K562 (cell line): ENCODE measurements around the gene PCNX3. TPM values are rescaled to one million over a fixed set of nuclear protein-coding genes. Genes with fewer than 3 reads are reported as not detected.

Source experiments
- ARHGAP35 ChIP-seq: fragments of 450-650 bp; IDR thresholded peaks from 2 replicates; pipeline ENCODE4 v1.6.1; 2018; ENCODE audit not compliant: partially characterized antibody
- FOS ChIP-seq: IDR thresholded peaks from 3 replicates; pipeline ENCODE4 v1.6.1; 2011; ENCODE audit not compliant: insufficient read length; ENCODE audit errors: extremely low read depth
- HMG20B ChIP-seq: fragments of 250-450 bp; sonication (Bioruptor Pico); IDR thresholded peaks from 2 replicates; pipeline ENCODE4 v1.5.0; 2021; ENCODE audit warnings: mild to moderate bottlenecking
- ID3 ChIP-seq, 2 experiments: fragments of 250-450 bp in 1 of 2; fragments of 450-650 bp in 1 of 2; sonication (Bioruptor Pico) in 1 of 2; IDR thresholded peaks; 2 replicates each; pipeline versions ENCODE4 v1.6.1 to v1.8.0; 2016 to 2021; ENCODE audit warnings: mild to moderate bottlenecking in 2 of 2, moderate library complexity in 2 of 2, missing compliant biosample characterization in 1 of 2, missing genetic modification characterization in 1 of 2
- NCOA2 ChIP-seq, 2 experiments: fragments of 450-650 bp; IDR thresholded peaks; 2 replicates each; pipeline ENCODE4 v1.6.1; 2018; ENCODE audit warnings: mild to moderate bottlenecking in 2 of 2, moderate library complexity in 1 of 2; ENCODE audit not compliant: partially characterized antibody in 2 of 2
- NEUROD1 ChIP-seq: fragments of 150-350 bp; IDR thresholded peaks from 2 replicates; pipeline ENCODE4 v1.6.1; 2014; ENCODE audit warnings: borderline replicate concordance, low read length, low read depth; ENCODE audit not compliant: partially characterized antibody
- RFX1 ChIP-seq: fragments of 450-650 bp; IDR thresholded peaks from 2 replicates; pipeline ENCODE4 v1.6.1; 2016; ENCODE audit warnings: mild to moderate bottlenecking, moderate library complexity
- SMARCB1 ChIP-seq: IDR thresholded peaks from 2 replicates; pipeline ENCODE4 v1.6.1; 2011; ENCODE audit warnings: improper control_type of control experiment, low read depth; ENCODE audit not compliant: insufficient read length
- ZFP36 ChIP-seq: fragments of 150-350 bp; IDR thresholded peaks from 2 replicates; pipeline ENCODE4 v1.6.1; 2018; ENCODE audit warnings: low read length, low read depth; ENCODE audit not compliant: partially characterized antibody
- ZNF23 ChIP-seq: fragments of 250-450 bp; sonication (Bioruptor Pico); IDR thresholded peaks from 2 replicates; pipeline ENCODE4 v1.4.0; 2020; ENCODE audit warnings: mild to moderate bottlenecking
- ZNF561 ChIP-seq: fragments of 450-650 bp; formaldehyde crosslinking; conservative IDR thresholded peaks from 2 replicates; pipeline ENCODE4 v1.4.0; 2020; ENCODE audit warnings: mild to moderate bottlenecking, moderate library complexity
- ZNF699 ChIP-seq: fragments of 250-450 bp; sonication (Bioruptor Pico); IDR thresholded peaks from 2 replicates; pipeline ENCODE4 v1.8.0; 2021; ENCODE audit warnings: mild to moderate bottlenecking, moderate library complexity; ENCODE audit not compliant: insufficient replicate concordance
- polyA plus RNA-seq, 8 experiments: library from polyadenylated mRNA; depleted of rRNA in 4 of 8; stranded (reverse) in 5 of 8; unstranded in 3 of 8; fragments of >200 nt; fragmentation: Nextera tagmentation in 2 of 8; fragmentation: Illumina TruSeq in 1 of 8; extraction: Ambion mirVana in 2 of 8; extraction: Trizol in 1 of 8; gene quantifications; 2 replicates each; pipeline versions ENCODE4 v1.2.1 to v1.2.3, GENCODE V29; 2011 to 2014; ENCODE audit warnings: inconsistent platforms in 1 of 8, missing spikeins in 1 of 8
- total RNA-seq, 7 experiments: library from RNA; depleted of rRNA in 6 of 7; stranded (reverse); fragments of >200 nt in 6 of 7; fragmentation: Illumina TruSeq in 2 of 7; extraction: Trizol in 2 of 7; gene quantifications; 2 replicates each; pipeline versions ENCODE4 v1.2.1 to v1.2.3, GENCODE V29; 2011 to 2021; ENCODE audit warnings: low replicate concordance in 1 of 7
- TF ChIP-seq, protein P1 (sequence below): fragments of 450-650 bp; formaldehyde crosslinking; IDR thresholded peaks from 2 replicates; pipeline ENCODE4 v1.4.0; 2020; ENCODE audit warnings: mild to moderate bottlenecking, moderate library complexity
- TF ChIP-seq, protein P2 (sequence below): sonication (generic); formaldehyde crosslinking; IDR thresholded peaks from 2 replicates; pipeline ENCODE4 v1.8.0; 2022; ENCODE audit warnings: mild to moderate bottlenecking, missing genetic modification reagents
- TF ChIP-seq, protein P3 (sequence below): fragments of 250-450 bp; sonication (Bioruptor Pico); IDR thresholded peaks from 2 replicates; pipeline ENCODE4 v1.8.0; 2021; ENCODE audit warnings: moderate library complexity, mild to moderate bottlenecking, inconsistent platforms
- TF ChIP-seq, protein P4 (sequence below): sonication (generic); formaldehyde crosslinking; IDR thresholded peaks from 2 replicates; pipeline ENCODE4 v1.8.0; 2022; ENCODE audit warnings: mild to moderate bottlenecking, missing genetic modification reagents
- TF ChIP-seq, protein P5 (sequence below): fragments of 450-650 bp; IDR thresholded peaks from 2 replicates; pipeline ENCODE4 v1.6.1; 2018; ENCODE audit warnings: mild to moderate bottlenecking, low read depth; ENCODE audit not compliant: partially characterized antibody

The PCNX3 gene
- total and polyA plus RNA-seq, 9 of the 15 experiments (the other 6 are each of a cell fraction or from before 2014, with no cell fraction given) = 0.11 to 47.8 (median 12.8) TPM

DNA sequence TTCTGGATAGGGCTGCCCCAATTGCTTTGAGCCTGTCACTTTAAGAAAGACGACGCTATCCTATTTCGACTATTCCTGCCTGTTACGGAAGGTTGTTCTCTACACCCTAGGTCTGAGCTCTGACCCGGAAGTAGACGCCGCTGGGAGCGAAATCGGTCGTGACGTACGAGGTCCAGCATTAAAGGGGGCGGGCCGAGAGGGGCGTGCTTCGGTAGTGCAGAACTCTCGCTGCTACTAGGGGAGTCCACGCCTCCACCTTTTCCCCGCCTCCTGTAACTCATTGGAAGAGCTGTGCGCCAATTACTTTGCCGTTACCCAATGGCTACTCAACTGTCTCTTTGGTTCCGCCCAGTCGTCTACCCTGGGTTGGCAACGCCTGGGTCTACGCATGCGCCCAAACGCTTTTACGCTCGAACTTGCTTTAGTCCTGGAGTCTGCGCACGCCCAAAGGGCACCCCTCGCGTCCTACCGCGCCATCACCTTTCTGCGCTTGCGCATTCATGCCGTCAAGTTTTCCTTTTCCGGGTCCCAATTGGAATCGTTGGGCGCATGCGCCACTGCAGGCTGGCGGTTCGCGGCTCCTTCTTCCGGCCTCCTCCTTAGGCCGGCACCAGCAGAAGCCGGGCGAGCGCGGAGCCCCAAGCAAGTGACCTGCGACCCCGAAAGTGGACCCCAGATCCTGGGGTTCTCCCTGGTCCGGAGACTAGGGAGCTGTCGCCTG lies at the start of gene PCNX3 (continued):
- peak; percentile 98 for TF ChIP-seq FOS
- TF ChIP-seq ARHGAP35 = no peak
- TF ChIP-seq, protein P1, sequence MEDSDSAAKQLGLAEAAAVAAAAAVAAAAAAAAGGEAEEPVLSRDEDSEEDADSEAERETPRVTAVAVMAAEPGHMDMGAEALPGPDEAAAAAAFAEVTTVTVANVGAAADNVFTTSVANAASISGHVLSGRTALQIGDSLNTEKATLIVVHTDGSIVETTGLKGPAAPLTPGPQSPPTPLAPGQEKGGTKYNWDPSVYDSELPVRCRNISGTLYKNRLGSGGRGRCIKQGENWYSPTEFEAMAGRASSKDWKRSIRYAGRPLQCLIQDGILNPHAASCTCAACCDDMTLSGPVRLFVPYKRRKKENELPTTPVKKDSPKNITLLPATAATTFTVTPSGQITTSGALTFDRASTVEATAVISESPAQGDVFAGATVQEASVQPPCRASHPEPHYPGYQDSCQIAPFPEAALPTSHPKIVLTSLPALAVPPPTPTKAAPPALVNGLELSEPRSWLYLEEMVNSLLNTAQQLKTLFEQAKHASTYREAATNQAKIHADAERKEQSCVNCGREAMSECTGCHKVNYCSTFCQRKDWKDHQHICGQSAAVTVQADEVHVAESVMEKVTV (CRISPR knock-in tag) = no peak
- TF ChIP-seq ZNF23 (CRISPR knock-in tag) = no peak
- no peak for TF ChIP-seq ZNF699 (CRISPR knock-in tag)
- TF ChIP-seq HMG20B (CRISPR knock-in tag) = no peak
- TF ChIP-seq, protein P2, sequence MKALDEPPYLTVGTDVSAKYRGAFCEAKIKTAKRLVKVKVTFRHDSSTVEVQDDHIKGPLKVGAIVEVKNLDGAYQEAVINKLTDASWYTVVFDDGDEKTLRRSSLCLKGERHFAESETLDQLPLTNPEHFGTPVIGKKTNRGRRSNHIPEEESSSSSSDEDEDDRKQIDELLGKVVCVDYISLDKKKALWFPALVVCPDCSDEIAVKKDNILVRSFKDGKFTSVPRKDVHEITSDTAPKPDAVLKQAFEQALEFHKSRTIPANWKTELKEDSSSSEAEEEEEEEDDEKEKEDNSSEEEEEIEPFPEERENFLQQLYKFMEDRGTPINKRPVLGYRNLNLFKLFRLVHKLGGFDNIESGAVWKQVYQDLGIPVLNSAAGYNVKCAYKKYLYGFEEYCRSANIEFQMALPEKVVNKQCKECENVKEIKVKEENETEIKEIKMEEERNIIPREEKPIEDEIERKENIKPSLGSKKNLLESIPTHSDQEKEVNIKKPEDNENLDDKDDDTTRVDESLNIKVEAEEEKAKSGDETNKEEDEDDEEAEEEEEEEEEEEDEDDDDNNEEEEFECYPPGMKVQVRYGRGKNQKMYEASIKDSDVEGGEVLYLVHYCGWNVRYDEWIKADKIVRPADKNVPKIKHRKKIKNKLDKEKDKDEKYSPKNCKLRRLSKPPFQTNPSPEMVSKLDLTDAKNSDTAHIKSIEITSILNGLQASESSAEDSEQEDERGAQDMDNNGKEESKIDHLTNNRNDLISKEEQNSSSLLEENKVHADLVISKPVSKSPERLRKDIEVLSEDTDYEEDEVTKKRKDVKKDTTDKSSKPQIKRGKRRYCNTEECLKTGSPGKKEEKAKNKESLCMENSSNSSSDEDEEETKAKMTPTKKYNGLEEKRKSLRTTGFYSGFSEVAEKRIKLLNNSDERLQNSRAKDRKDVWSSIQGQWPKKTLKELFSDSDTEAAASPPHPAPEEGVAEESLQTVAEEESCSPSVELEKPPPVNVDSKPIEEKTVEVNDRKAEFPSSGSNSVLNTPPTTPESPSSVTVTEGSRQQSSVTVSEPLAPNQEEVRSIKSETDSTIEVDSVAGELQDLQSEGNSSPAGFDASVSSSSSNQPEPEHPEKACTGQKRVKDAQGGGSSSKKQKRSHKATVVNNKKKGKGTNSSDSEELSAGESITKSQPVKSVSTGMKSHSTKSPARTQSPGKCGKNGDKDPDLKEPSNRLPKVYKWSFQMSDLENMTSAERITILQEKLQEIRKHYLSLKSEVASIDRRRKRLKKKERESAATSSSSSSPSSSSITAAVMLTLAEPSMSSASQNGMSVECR (CRISPR knock-in tag) = peak; percentile 10; the same call in 1 of the 2 replicates
- TF ChIP-seq ZNF561 (CRISPR knock-in tag) = no peak
- TF ChIP-seq, protein P3, sequence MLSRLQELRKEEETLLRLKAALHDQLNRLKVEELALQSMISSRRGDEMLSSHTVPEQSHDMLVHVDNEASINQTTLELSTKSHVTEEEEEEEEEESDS (CRISPR knock-in tag) = no peak
- peak; percentile 71; the same call in 1 of the 2 replicates for TF ChIP-seq RFX1
- TF ChIP-seq, protein P4, sequence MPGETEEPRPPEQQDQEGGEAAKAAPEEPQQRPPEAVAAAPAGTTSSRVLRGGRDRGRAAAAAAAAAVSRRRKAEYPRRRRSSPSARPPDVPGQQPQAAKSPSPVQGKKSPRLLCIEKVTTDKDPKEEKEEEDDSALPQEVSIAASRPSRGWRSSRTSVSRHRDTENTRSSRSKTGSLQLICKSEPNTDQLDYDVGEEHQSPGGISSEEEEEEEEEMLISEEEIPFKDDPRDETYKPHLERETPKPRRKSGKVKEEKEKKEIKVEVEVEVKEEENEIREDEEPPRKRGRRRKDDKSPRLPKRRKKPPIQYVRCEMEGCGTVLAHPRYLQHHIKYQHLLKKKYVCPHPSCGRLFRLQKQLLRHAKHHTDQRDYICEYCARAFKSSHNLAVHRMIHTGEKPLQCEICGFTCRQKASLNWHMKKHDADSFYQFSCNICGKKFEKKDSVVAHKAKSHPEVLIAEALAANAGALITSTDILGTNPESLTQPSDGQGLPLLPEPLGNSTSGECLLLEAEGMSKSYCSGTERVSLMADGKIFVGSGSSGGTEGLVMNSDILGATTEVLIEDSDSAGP (CRISPR knock-in tag) = peak; percentile 100
- TF ChIP-seq, protein P5, sequence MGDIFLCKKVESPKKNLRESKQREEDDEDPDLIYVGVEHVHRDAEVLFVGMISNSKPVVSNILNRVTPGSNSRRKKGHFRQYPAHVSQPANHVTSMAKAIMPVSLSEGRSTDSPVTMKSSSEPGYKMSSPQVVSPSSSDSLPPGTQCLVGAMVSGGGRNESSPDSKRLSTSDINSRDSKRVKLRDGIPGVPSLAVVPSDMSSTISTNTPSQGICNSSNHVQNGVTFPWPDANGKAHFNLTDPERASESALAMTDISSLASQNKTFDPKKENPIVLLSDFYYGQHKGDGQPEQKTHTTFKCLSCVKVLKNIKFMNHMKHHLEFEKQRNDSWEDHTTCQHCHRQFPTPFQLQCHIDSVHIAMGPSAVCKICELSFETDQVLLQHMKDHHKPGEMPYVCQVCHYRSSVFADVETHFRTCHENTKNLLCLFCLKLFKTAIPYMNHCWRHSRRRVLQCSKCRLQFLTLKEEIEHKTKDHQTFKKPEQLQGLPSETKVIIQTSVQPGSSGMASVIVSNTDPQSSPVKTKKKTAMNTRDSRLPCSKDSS = no peak
- no peak for TF ChIP-seq ID3 (CRISPR knock-in tag; IDR thresholded peaks at IDR 0.05)
- TF ChIP-seq ID3 (tag; IDR thresholded peaks at IDR 0.05) = no peak
- TF ChIP-seq SMARCB1 = no peak
- no peak for TF ChIP-seq NCOA2 (IDR thresholded peaks at IDR 0.05; ENCODE audit: partially characterized antibody in 2 of 2)
- peak; percentile 94 for TF ChIP-seq NEUROD1
- no peak for TF ChIP-seq ZFP36
